Fibroblast of pulmonary artery (primary cell): Measurements from ENCODE around the gene TAF6.
A peak's percentile ranks its signal among the peaks of the same experiment; 100 is the strongest.

Source experiments
- DNase-seq: peaks from one replicate; pipeline ENCODE4 v3.0.0-alpha.2; 2010; ENCODE audit warnings: low read depth
- H3K4me3 ChIP-seq: replicated peaks from 2 replicates; pipeline ENCODE4 v1.5.1; 2011; ENCODE audit warnings: low read depth, mild to moderate bottlenecking, control low read depth, low read length, moderate library complexity
- CTCF ChIP-seq: IDR thresholded peaks from 2 replicates; pipeline ENCODE4 v1.5.1; 2011; ENCODE audit warnings: mild to moderate bottlenecking, control low read depth, low read length, inconsistent platforms; ENCODE audit errors: missing control alignments

The TAF6 gene

GRCh38 chr7:100126931-100127865 lies 8.0 kb upstream of the TAF6 start, which contains the start of gene MBLAC1:
Gene MBLAC1 (plus strand): TSS chr7:100126967. CDS start chr7:100127396, 429 bp downstream.
- peak within 1 kb of the TSS; percentile 90 for H3K4me3 ChIP-seq
- peak; percentile 95 for DNase-seq
- TF ChIP-seq CTCF: no peak

GRCh38 chr7:100126239-100126930 lies 7.2 kb upstream of the TAF6 start:
- no peak for DNase-seq
- no peak for TF ChIP-seq CTCF
- H3K4me3 ChIP-seq: peak overlapping the region; percentile 90

- DNase-seq: no peak
Observed at GRCh38 chr7:100124301-100125230, 5.4 kb upstream of the TAF6 start.

GRCh38 chr7:100122568-100122967 lies 3.4 kb upstream of the TAF6 start:
- no peak for DNase-seq
- no peak overlapping the region for H3K4me3 ChIP-seq
- TF ChIP-seq CTCF: no peak

More at GRCh38 chr7:100124301-100125230, 5.4 kb upstream of the TAF6 start:
- no peak overlapping the region for H3K4me3 ChIP-seq
- no peak for TF ChIP-seq CTCF

GRCh38 chr7:100122067-100122466 lies 2.9 kb upstream of the TAF6 start:
- no peak overlapping the region for H3K4me3 ChIP-seq
- no peak for TF ChIP-seq CTCF
- no peak for DNase-seq

GRCh38 chr7:100120733-100121036 lies 1.5 kb upstream of the TAF6 start:
- no peak for TF ChIP-seq CTCF
- DNase-seq: no peak
- H3K4me3 ChIP-seq: peak overlapping the region; percentile 97
